ENCODE data around the gene PERM1.

DNA sequence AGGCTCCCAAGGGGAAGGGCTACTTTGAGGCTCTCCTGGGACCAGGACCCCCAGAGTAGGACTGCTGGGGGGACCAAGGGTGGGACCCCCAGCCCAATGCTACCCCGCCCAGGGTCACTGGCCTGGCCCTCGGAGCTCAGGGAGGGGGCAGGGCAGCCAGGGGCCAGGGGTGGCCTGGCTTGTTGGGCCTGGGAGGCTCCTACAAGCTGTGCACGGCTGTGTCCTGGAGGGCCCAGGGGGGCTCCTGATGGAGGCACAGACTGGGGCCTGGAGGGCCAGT is 15.8 kb upstream of the PERM1 start:
- no peak for TF ChIP-seq POLR2A (IDR thresholded peaks at IDR 0.05)
- TF ChIP-seq, protein P1, sequence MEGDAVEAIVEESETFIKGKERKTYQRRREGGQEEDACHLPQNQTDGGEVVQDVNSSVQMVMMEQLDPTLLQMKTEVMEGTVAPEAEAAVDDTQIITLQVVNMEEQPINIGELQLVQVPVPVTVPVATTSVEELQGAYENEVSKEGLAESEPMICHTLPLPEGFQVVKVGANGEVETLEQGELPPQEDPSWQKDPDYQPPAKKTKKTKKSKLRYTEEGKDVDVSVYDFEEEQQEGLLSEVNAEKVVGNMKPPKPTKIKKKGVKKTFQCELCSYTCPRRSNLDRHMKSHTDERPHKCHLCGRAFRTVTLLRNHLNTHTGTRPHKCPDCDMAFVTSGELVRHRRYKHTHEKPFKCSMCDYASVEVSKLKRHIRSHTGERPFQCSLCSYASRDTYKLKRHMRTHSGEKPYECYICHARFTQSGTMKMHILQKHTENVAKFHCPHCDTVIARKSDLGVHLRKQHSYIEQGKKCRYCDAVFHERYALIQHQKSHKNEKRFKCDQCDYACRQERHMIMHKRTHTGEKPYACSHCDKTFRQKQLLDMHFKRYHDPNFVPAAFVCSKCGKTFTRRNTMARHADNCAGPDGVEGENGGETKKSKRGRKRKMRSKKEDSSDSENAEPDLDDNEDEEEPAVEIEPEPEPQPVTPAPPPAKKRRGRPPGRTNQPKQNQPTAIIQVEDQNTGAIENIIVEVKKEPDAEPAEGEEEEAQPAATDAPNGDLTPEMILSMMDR (IDR thresholded peaks at IDR 0.05) = no peak

Measured in thyroid gland (tissue), 4 donors.